Neural cell (in vitro differentiated cells): ENCODE data around the gene BRF1. TPM values are rescaled to one million over a fixed set of nuclear protein-coding genes. Genes with fewer than 3 reads are reported as not detected.

Experiments used
- H2AFZ ChIP-seq: fragments of 200-600, 300-800 bp; sonication (generic), shearing (Covaris generic); 2 replicates; pipeline ENCODE4 v1.6.0; 2014; ENCODE audit warnings: low read depth, mild to moderate bottlenecking, antibody characterized with exemption, low read length, moderate library complexity
- H3F3A ChIP-seq: fragments of 200-600 bp; shearing (Covaris generic); 2 replicates; pipeline ENCODE4 v1.6.1; 2016; ENCODE audit warnings: mild to moderate bottlenecking, moderate library complexity, mixed read lengths, antibody characterized with exemption, low read length; ENCODE audit not compliant: insufficient read depth, poor library complexity, severe bottlenecking
- H3K27ac ChIP-seq: fragments of 200-600, 300-800 bp; sonication (generic), shearing (Covaris generic); 2 replicates; pipeline ENCODE4 v1.5.1; 2014; ENCODE audit warnings: mild to moderate bottlenecking, low read length, moderate library complexity
- H3K27me3 ChIP-seq: fragments of 300-800, 200-600 bp; sonication (generic), shearing (Covaris generic); 2 replicates; pipeline ENCODE4 v1.6.0; 2014; ENCODE audit warnings: mild to moderate bottlenecking, low read depth, low read length, moderate library complexity; ENCODE audit not compliant: insufficient read depth
- H3K36me3 ChIP-seq: fragments of 300-800, 200-600 bp; sonication (generic), shearing (Covaris generic); 2 replicates; pipeline ENCODE4 v1.5.1; 2014; ENCODE audit warnings: mild to moderate bottlenecking, antibody characterized with exemption, low read length, moderate library complexity; ENCODE audit not compliant: insufficient read depth
- H3K4me2 ChIP-seq: fragments of 300-800, 200-600 bp; sonication (generic), shearing (Covaris generic); 2 replicates; pipeline ENCODE4 v1.6.0; 2014; ENCODE audit warnings: mild to moderate bottlenecking, low read length
- H3K4me3 ChIP-seq: fragments of 300-800, 200-600 bp; sonication (generic), shearing (Covaris generic); 2 replicates; pipeline ENCODE4 v1.5.1; 2014; ENCODE audit warnings: mild to moderate bottlenecking, low read length, moderate library complexity
- H3K79me2 ChIP-seq: fragments of 200-600 bp; shearing (Covaris generic); replicated peaks from 2 replicates; pipeline ENCODE4 v1.6.0; 2014; ENCODE audit warnings: mild to moderate bottlenecking, low read length, moderate library complexity; ENCODE audit not compliant: insufficient read depth
- H3K9ac ChIP-seq: fragments of 300-800, 200-600 bp; sonication (generic), shearing (Covaris generic); 2 replicates; pipeline ENCODE4 v1.6.1; 2016; ENCODE audit warnings: mild to moderate bottlenecking, low read length, mixed read lengths
- H3K9me2 ChIP-seq: fragments of 200-600 bp; shearing (Covaris generic); 2 replicates; pipeline ENCODE4 v1.6.1; 2016; ENCODE audit warnings: mild to moderate bottlenecking, low read length, mixed read lengths; ENCODE audit not compliant: insufficient read depth
- H3K9me3 ChIP-seq: fragments of 200-600, 300-800 bp; sonication (generic), shearing (Covaris generic); 2 replicates; pipeline ENCODE4 v1.6.1; 2016; ENCODE audit warnings: mild to moderate bottlenecking, mixed run types, low read length, moderate library complexity, mixed read lengths
- H4K20me1 ChIP-seq: fragments of 200-600 bp; shearing (Covaris generic); 2 replicates; pipeline ENCODE4 v1.6.1; 2016; ENCODE audit warnings: mild to moderate bottlenecking, mixed run types; ENCODE audit not compliant: insufficient read depth
- CTCF ChIP-seq: fragments of 450-650 bp; IDR thresholded peaks from 2 replicates; pipeline ENCODE4 v1.5.1; 2014; ENCODE audit warnings: antibody characterized with exemption, mild to moderate bottlenecking, moderate library complexity; ENCODE audit not compliant: poor library complexity, severe bottlenecking
- EP300 ChIP-seq: fragments of 450-650 bp; conservative IDR thresholded peaks from 2 replicates; pipeline ENCODE4 v1.6.1; 2014; ENCODE audit warnings: antibody characterized with exemption, mild to moderate bottlenecking, moderate library complexity; ENCODE audit not compliant: poor library complexity, severe bottlenecking
- EZH2 ChIP-seq: fragments of 200-600, 300-800 bp; shearing (Covaris generic), sonication (generic); IDR thresholded peaks from 2 replicates; pipeline ENCODE4 v1.6.1; 2014; ENCODE audit warnings: antibody characterized with exemption, low read length, borderline replicate concordance, mild to moderate bottlenecking; ENCODE audit not compliant: insufficient read depth, poor library complexity, severe bottlenecking
- MXI1 ChIP-seq: fragments of 450-650 bp; conservative IDR thresholded peaks from 2 replicates; pipeline ENCODE4 v1.6.1; 2014; ENCODE audit warnings: antibody characterized with exemption, mild to moderate bottlenecking; ENCODE audit not compliant: poor library complexity, severe bottlenecking
- POLR2AphosphoS5 ChIP-seq: IDR thresholded peaks from 2 replicates; pipeline ENCODE4 v1.6.1; 2012
- RAD21 ChIP-seq: fragments of 450-650 bp; conservative IDR thresholded peaks from 2 replicates; pipeline ENCODE4 v1.6.1; 2014; ENCODE audit warnings: antibody characterized with exemption, mild to moderate bottlenecking, moderate library complexity
- REST ChIP-seq: IDR thresholded peaks from 2 replicates; pipeline ENCODE4 v1.6.1; 2012; ENCODE audit warnings: borderline replicate concordance
- SMC3 ChIP-seq: fragments of 450-650 bp; conservative IDR thresholded peaks from 2 replicates; pipeline ENCODE4 v1.6.1; 2014; ENCODE audit warnings: antibody characterized with exemption, mild to moderate bottlenecking, moderate library complexity; ENCODE audit not compliant: poor library complexity
- TAF1 ChIP-seq: IDR thresholded peaks from 2 replicates; pipeline ENCODE4 v1.6.1; 2012; ENCODE audit warnings: low read depth
- polyA plus RNA-seq: library from polyadenylated mRNA; depleted of rRNA; stranded (reverse); fragments of >200 nt; gene quantifications from 2 replicates; pipeline ENCODE4 v1.2.3, GENCODE V29; 2014

The BRF1 gene
- polyA plus RNA-seq, 1 donor from 2014 or later = 69.4 TPM

DNA sequence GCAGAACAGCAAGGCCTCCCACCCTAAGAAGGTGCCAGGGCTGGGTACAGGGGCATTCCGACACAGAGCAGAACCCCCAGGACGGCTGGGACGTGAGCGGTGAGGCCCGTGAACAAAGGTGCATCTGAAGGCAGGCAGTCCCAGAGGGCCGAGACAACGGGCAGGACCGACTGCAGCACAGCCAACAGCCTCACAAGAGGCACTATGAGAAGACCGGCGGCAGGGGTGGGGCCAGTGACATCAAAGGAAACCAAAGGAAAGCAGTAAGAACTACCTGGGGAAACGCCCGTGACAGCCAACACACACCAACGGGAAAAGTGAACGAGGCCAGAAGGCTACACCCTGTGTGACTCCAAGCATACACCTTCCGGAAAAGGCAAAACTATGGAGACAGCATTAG is 43.3 kb downstream of the BRF1 start:
- no peak for TF ChIP-seq MXI1
- no peak for TF ChIP-seq TAF1
- no peak for TF ChIP-seq EP300
- no peak for TF ChIP-seq RAD21
- TF ChIP-seq SMC3 = no peak
- TF ChIP-seq REST = no peak
- no peak for TF ChIP-seq POLR2AphosphoS5
- TF ChIP-seq EZH2 = no peak
- no peak for TF ChIP-seq CTCF
- Histone ChIP-seq H3K36me3 (no peaks in the 10 kb centered on the region), H2AFZ (no peak overlapping the region)

DNA sequence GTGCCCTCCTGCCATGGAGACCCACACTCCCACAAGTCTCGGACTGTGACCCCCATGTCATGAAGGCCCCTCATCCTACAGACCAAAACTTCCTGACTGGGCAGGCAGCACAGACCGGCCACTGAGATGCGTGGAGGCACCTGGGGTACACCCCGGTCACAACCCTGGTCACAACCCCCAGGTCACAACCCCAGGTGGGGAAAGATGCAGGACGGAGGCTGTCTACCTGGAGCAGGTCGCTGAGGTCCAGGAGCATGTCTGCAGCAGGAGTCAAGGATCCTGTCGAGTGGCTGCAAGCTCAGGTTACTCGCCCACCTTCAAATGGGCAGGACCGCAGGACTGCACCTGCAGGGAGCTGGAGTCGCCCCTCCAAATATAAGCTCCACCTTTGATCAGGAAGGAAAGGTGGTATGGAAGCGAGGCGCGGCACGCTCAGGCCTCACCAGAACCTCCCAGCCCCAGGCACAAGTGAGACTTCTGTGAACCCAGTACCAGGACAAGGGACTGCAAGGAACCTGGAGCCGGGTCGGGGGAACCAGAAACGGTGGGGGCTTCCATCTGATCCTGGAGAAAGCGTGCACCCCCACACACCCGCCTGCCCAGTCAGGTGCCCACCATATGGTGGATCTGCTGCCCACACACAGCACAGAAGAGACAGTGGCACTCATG is 44.4 kb downstream of the BRF1 start:
- Histone ChIP-seq H4K20me1 (no peaks in the 10 kb centered on the region), H3K79me2 (no peaks in the 10 kb centered on the region), H3F3A (no peaks in the 10 kb centered on the region), H3K9me2 (no peaks in the 10 kb centered on the region), H2AFZ (no peak overlapping the region), H3K4me3 (no peak overlapping the region), H3K9me3 (no peaks in the 10 kb centered on the region), H3K36me3 (no peaks in the 10 kb centered on the region), H3K9ac (no peak overlapping the region), H3K27me3 (no peaks in the 10 kb centered on the region), H3K4me2 (no peak overlapping the region), H3K27ac (no peak overlapping the region)
- TF ChIP-seq SMC3 (no peak), REST (no peak)

More for the DNA sequence above, 43.3 kb downstream of the BRF1 start:
- Histone ChIP-seq H3K79me2 (no peaks in the 10 kb centered on the region), H3K4me2 (no peak overlapping the region), H4K20me1 (no peaks in the 10 kb centered on the region), H3K9me3 (no peaks in the 10 kb centered on the region), H3K9ac (no peak overlapping the region), H3K27me3 (no peaks in the 10 kb centered on the region), H3K27ac (no peak overlapping the region), H3F3A (no peaks in the 10 kb centered on the region), H3K9me2 (no peaks in the 10 kb centered on the region), H3K4me3 (no peak overlapping the region)
